ENCODE results near the gene PIK3AP1. TPM values are rescaled to one million over a fixed set of nuclear protein-coding genes. Genes with fewer than 3 reads are reported as not detected.

Gene PIK3AP1
- total RNA-seq, 1 donor from 2014 or later: 3.8 TPM

- H3K4me3 Mint-ChIP-seq: no peak overlapping the region
- Histone ChIP-seq H3K9ac (no peak overlapping the region), H2AFZ (replicated peaks) (no peak overlapping the region), H3K79me2 (ENCODE audit: low read depth) (no peaks in the 10 kb centered on the region), H3K4me3 (no peak overlapping the region), H3K27me3 (no peaks in the 10 kb centered on the region), H3K36me3 (no peaks in the 10 kb centered on the region), H3K9me3 (ENCODE audit: low read depth) (no peaks in the 10 kb centered on the region), H3F3A (ENCODE audit: low read depth) (no peaks in the 10 kb centered on the region), H4K20me1 (ENCODE audit: low read depth) (no peaks in the 10 kb centered on the region), H3K4me1 (peaks cover 6% of the 10 kb centered on the region), H3K27ac (no peak overlapping the region), H3K4me2 (no peak overlapping the region)
- no peaks in the 10 kb centered on the region for H3K9me3 Mint-ChIP-seq
- H3K27me3 Mint-ChIP-seq (ENCODE audit: insufficient read depth, low read depth): peaks cover 9% of the 10 kb centered on the region
- peaks cover 1% of the 10 kb centered on the region for H3K4me1 Mint-ChIP-seq
- TF ChIP-seq EZH2phosphoT487 (IDR thresholded peaks at IDR 0.05) (no peak), EZH2 (IDR thresholded peaks at IDR 0.05) (no peak)
- TF ChIP-seq, protein P1, sequence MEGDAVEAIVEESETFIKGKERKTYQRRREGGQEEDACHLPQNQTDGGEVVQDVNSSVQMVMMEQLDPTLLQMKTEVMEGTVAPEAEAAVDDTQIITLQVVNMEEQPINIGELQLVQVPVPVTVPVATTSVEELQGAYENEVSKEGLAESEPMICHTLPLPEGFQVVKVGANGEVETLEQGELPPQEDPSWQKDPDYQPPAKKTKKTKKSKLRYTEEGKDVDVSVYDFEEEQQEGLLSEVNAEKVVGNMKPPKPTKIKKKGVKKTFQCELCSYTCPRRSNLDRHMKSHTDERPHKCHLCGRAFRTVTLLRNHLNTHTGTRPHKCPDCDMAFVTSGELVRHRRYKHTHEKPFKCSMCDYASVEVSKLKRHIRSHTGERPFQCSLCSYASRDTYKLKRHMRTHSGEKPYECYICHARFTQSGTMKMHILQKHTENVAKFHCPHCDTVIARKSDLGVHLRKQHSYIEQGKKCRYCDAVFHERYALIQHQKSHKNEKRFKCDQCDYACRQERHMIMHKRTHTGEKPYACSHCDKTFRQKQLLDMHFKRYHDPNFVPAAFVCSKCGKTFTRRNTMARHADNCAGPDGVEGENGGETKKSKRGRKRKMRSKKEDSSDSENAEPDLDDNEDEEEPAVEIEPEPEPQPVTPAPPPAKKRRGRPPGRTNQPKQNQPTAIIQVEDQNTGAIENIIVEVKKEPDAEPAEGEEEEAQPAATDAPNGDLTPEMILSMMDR (IDR thresholded peaks at IDR 0.05): no peak
- no peak for DNase-seq (ENCODE audit: low spot score)
- H3K36me3 Mint-ChIP-seq: no peaks in the 10 kb centered on the region
- no peak overlapping the region for H3K27ac Mint-ChIP-seq
These were observed 75.1 kb downstream of the PIK3AP1 start for GRCh38 chr10:96645191-96645721.

GRCh38 chr10:96643920-96644319 lies 76.4 kb downstream of the PIK3AP1 start:
- H3K27me3 Mint-ChIP-seq (ENCODE audit: insufficient read depth, low read depth): peaks cover 8% of the 10 kb centered on the region
- no peaks in the 10 kb centered on the region for H3K36me3 ChIP-seq
- H3K4me2 ChIP-seq: no peak overlapping the region
- no peaks in the 10 kb centered on the region for H3F3A ChIP-seq (ENCODE audit: low read depth)
- H3K36me3 Mint-ChIP-seq: no peaks in the 10 kb centered on the region
- H3K4me1 Mint-ChIP-seq: peaks cover 9% of the 10 kb centered on the region
- no peak overlapping the region for H3K27ac ChIP-seq
- H3K4me1 ChIP-seq: no peaks in the 10 kb centered on the region
- peak; percentile 12 for DNase-seq (ENCODE audit: low spot score)
- TF ChIP-seq EZH2phosphoT487 (IDR thresholded peaks at IDR 0.05): no peak
- no peak for TF ChIP-seq EZH2 (IDR thresholded peaks at IDR 0.05)
- TF ChIP-seq, protein P1 (IDR thresholded peaks at IDR 0.05): peak; percentile 23
- no peaks in the 10 kb centered on the region for H3K9me3 ChIP-seq (ENCODE audit: low read depth)
- no peak overlapping the region for H2AFZ ChIP-seq (replicated peaks)
- H3K27ac Mint-ChIP-seq: no peak overlapping the region
- H3K79me2 ChIP-seq (ENCODE audit: low read depth): no peaks in the 10 kb centered on the region
- no peaks in the 10 kb centered on the region for H3K27me3 ChIP-seq
- no peaks in the 10 kb centered on the region for H3K9me3 Mint-ChIP-seq
- no peak overlapping the region for H3K4me3 ChIP-seq
- H4K20me1 ChIP-seq (ENCODE audit: low read depth): no peaks in the 10 kb centered on the region
- H3K9ac ChIP-seq: no peak overlapping the region
- no peak overlapping the region for H3K4me3 Mint-ChIP-seq

DNA sequence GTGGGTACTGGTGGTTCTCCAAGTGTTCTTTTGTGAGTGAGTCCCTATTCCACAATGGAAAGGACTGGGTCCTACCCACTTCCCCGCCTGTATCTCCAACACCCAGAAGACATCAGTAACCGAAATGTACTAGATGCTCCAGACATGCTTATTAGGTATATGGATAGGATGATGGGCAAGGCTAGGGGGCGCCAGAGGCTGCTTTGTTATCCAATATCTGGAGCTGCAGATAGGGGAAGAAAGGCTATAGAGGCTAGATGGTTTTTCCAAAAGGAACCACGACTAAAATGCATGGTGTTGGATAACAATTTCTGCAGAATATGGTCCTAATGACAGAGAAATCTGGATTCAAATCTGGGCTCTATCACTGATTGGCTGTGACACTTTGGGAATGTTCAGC lies 77.3 kb downstream of the PIK3AP1 start:
- Mint-ChIP-seq H3K27ac (no peak overlapping the region), H3K4me1 (peaks cover 9% of the 10 kb centered on the region), H3K9me3 (no peaks in the 10 kb centered on the region), H3K27me3 (ENCODE audit: insufficient read depth, low read depth) (peaks cover 8% of the 10 kb centered on the region), H3K36me3 (no peaks in the 10 kb centered on the region), H3K4me3 (no peak overlapping the region)
- H3K9me3 ChIP-seq (ENCODE audit: low read depth): no peaks in the 10 kb centered on the region
- TF ChIP-seq, protein P1 (IDR thresholded peaks at IDR 0.05): peak; percentile 73
- TF ChIP-seq EZH2 (IDR thresholded peaks at IDR 0.05): no peak
- no peak overlapping the region for H3K4me3 ChIP-seq
- no peaks in the 10 kb centered on the region for H3K27me3 ChIP-seq
- H3K36me3 ChIP-seq: no peaks in the 10 kb centered on the region
- no peak overlapping the region for H3K27ac ChIP-seq
- H4K20me1 ChIP-seq (ENCODE audit: low read depth): no peaks in the 10 kb centered on the region
- peak; percentile 75 for DNase-seq (ENCODE audit: low spot score)
- no peaks in the 10 kb centered on the region for H3K79me2 ChIP-seq (ENCODE audit: low read depth)
- H2AFZ ChIP-seq (replicated peaks): no peak overlapping the region
- no peaks in the 10 kb centered on the region for H3F3A ChIP-seq (ENCODE audit: low read depth)
- no peak overlapping the region for H3K9ac ChIP-seq
- H3K4me2 ChIP-seq: no peak overlapping the region
- H3K4me1 ChIP-seq: no peaks in the 10 kb centered on the region
